ENCODE results near the gene KCNE3. TPM values are rescaled to one million over a fixed set of nuclear protein-coding genes. Genes with fewer than 3 reads are reported as not detected.

KCNE3 gene
- total RNA-seq, 1 donor from 2014 or later = not detected

GRCh38 chr11:74480688-74481417 is 13.5 kb upstream of the KCNE3 start:
- no peak overlapping the region for H3K27ac Mint-ChIP-seq
- H3K27me3 Mint-ChIP-seq = peaks cover 12% of the 10 kb centered on the region
- H3K4me3 Mint-ChIP-seq = no peak overlapping the region
- no peaks in the 10 kb centered on the region for H3K9me3 Mint-ChIP-seq
- intact Hi-C loops (cut with micrococcal nuclease) = no loop called here
- no peaks in the 10 kb centered on the region for H3K4me1 Mint-ChIP-seq
- H3K36me3 Mint-ChIP-seq (ENCODE audit: low read depth) = no peaks in the 10 kb centered on the region
- no peak for DNase-seq

GRCh38 chr11:74479732-74480123 is 12.4 kb upstream of the KCNE3 start:
- Mint-ChIP-seq H3K4me1 (no peaks in the 10 kb centered on the region), H3K27me3 (peaks cover 12% of the 10 kb centered on the region), H3K27ac (no peak overlapping the region), H3K4me3 (no peak overlapping the region), H3K36me3 (ENCODE audit: low read depth) (no peaks in the 10 kb centered on the region), H3K9me3 (no peaks in the 10 kb centered on the region)
- intact Hi-C loops (cut with micrococcal nuclease) = no loop called here
- no peak for DNase-seq

- Mint-ChIP-seq H3K36me3 (ENCODE audit: low read depth) (no peaks in the 10 kb centered on the region), H3K9me3 (no peaks in the 10 kb centered on the region), H3K4me1 (no peaks in the 10 kb centered on the region), H3K27ac (no peak overlapping the region), H3K27me3 (peaks cover 11% of the 10 kb centered on the region), H3K4me3 (no peak overlapping the region)
- no peak for DNase-seq
- intact Hi-C loops (cut with micrococcal nuclease) = no loop called here
Measured at GRCh38 chr11:74478877-74479731, 11.8 kb upstream of the KCNE3 start.

- intact Hi-C loops (cut with micrococcal nuclease) = no loop called here
- Mint-ChIP-seq H3K36me3 (ENCODE audit: low read depth) (no peaks in the 10 kb centered on the region), H3K4me1 (peaks cover 5% of the 10 kb centered on the region), H3K4me3 (no peak overlapping the region), H3K27me3 (peaks cover 6% of the 10 kb centered on the region), H3K27ac (no peak overlapping the region), H3K9me3 (no peaks in the 10 kb centered on the region)
- DNase-seq = no peak
Measured at GRCh38 chr11:74476536-74476935, 9.2 kb upstream of the KCNE3 start.

- H3K36me3 Mint-ChIP-seq (ENCODE audit: low read depth) = no peaks in the 10 kb centered on the region
- peaks cover 5% of the 10 kb centered on the region for H3K4me1 Mint-ChIP-seq
- H3K27me3 Mint-ChIP-seq = peaks cover 2% of the 10 kb centered on the region
- no peak overlapping the region for H3K27ac Mint-ChIP-seq
- no peak for DNase-seq
- no peaks in the 10 kb centered on the region for H3K9me3 Mint-ChIP-seq
- no peak overlapping the region for H3K4me3 Mint-ChIP-seq
- intact Hi-C loops (cut with micrococcal nuclease) = no loop called here
Measured at GRCh38 chr11:74474316-74474715, 7.0 kb upstream of the KCNE3 start.

GRCh38 chr11:74473382-74474173 is 6.2 kb upstream of the KCNE3 start:
- DNase-seq = no peak
- intact Hi-C loops (cut with micrococcal nuclease) = no loop called here
- Mint-ChIP-seq H3K27me3 (peaks cover 3% of the 10 kb centered on the region), H3K4me1 (peaks cover 5% of the 10 kb centered on the region), H3K4me3 (no peak overlapping the region), H3K9me3 (no peaks in the 10 kb centered on the region), H3K36me3 (ENCODE audit: low read depth) (no peaks in the 10 kb centered on the region), H3K27ac (no peak overlapping the region)

- no peak overlapping the region for H3K4me3 Mint-ChIP-seq
- DNase-seq = no peak
Measured at GRCh38 chr11:74471668-74472429, 4.5 kb upstream of the KCNE3 start.

GRCh38 chr11:74471037-74471436 is 3.7 kb upstream of the KCNE3 start:
- Mint-ChIP-seq H3K27me3 (peaks cover 19% of the 10 kb centered on the region), H3K9me3 (no peaks in the 10 kb centered on the region), H3K4me1 (peaks cover 5% of the 10 kb centered on the region), H3K27ac (no peak overlapping the region), H3K36me3 (ENCODE audit: low read depth) (no peaks in the 10 kb centered on the region), H3K4me3 (no peak overlapping the region)
- intact Hi-C loops (cut with micrococcal nuclease) = no loop called here
- DNase-seq = no peak

More at GRCh38 chr11:74471668-74472429, 4.5 kb upstream of the KCNE3 start:
- intact Hi-C loops (cut with micrococcal nuclease) = no loop called here
- peaks cover 13% of the 10 kb centered on the region for H3K27me3 Mint-ChIP-seq
- H3K4me1 Mint-ChIP-seq = peaks cover 5% of the 10 kb centered on the region
- no peak overlapping the region for H3K27ac Mint-ChIP-seq
- H3K36me3 Mint-ChIP-seq (ENCODE audit: low read depth) = no peaks in the 10 kb centered on the region
- H3K9me3 Mint-ChIP-seq = no peaks in the 10 kb centered on the region

GRCh38 chr11:74470526-74470925 is 3.2 kb upstream of the KCNE3 start:
- H3K27ac Mint-ChIP-seq = no peak overlapping the region
- intact Hi-C loops (cut with micrococcal nuclease) = no loop called here
- H3K4me1 Mint-ChIP-seq = peaks cover 5% of the 10 kb centered on the region
- no peaks in the 10 kb centered on the region for H3K9me3 Mint-ChIP-seq
- no peak overlapping the region for H3K4me3 Mint-ChIP-seq
- H3K36me3 Mint-ChIP-seq (ENCODE audit: low read depth) = no peaks in the 10 kb centered on the region
- DNase-seq = no peak
- peaks cover 24% of the 10 kb centered on the region for H3K27me3 Mint-ChIP-seq

GRCh38 chr11:74468936-74469335 is 1.6 kb upstream of the KCNE3 start:
- Mint-ChIP-seq H3K27ac (no peak overlapping the region), H3K4me3 (no peak overlapping the region), H3K36me3 (ENCODE audit: low read depth) (no peaks in the 10 kb centered on the region), H3K4me1 (peaks cover 5% of the 10 kb centered on the region), H3K9me3 (no peaks in the 10 kb centered on the region), H3K27me3 (peaks cover 33% of the 10 kb centered on the region)
- intact Hi-C loops (cut with micrococcal nuclease) = no loop called here
- no peak for DNase-seq

- Mint-ChIP-seq H3K4me3 (no peak overlapping the region), H3K27ac (no peak overlapping the region), H3K4me1 (peaks cover 5% of the 10 kb centered on the region), H3K36me3 (ENCODE audit: low read depth) (no peaks in the 10 kb centered on the region), H3K27me3 (peaks cover 35% of the 10 kb centered on the region), H3K9me3 (no peaks in the 10 kb centered on the region)
- intact Hi-C loops (cut with micrococcal nuclease) = no loop called here
- DNase-seq = no peak
Measured at GRCh38 chr11:74468521-74468920, 1.2 kb upstream of the KCNE3 start.

GRCh38 chr11:74468058-74468457 is 709 bp upstream of the KCNE3 start:
- peaks cover 5% of the 10 kb centered on the region for H3K4me1 Mint-ChIP-seq
- DNase-seq = no peak
- intact Hi-C loops (cut with micrococcal nuclease) = no loop called here
- H3K27me3 Mint-ChIP-seq = peaks cover 35% of the 10 kb centered on the region
- H3K4me3 Mint-ChIP-seq = no peak overlapping the region
- H3K9me3 Mint-ChIP-seq = no peaks in the 10 kb centered on the region
- no peaks in the 10 kb centered on the region for H3K36me3 Mint-ChIP-seq (ENCODE audit: low read depth)
- no peak overlapping the region for H3K27ac Mint-ChIP-seq

GRCh38 chr11:74465291-74465708 is 2.0 kb downstream of the KCNE3 start:
- no peaks in the 10 kb centered on the region for H3K36me3 Mint-ChIP-seq (ENCODE audit: low read depth)
- H3K9me3 Mint-ChIP-seq = no peaks in the 10 kb centered on the region
- no peak overlapping the region for H3K27ac Mint-ChIP-seq
- no peak for DNase-seq
- intact Hi-C loops (cut with micrococcal nuclease) = no loop called here
- H3K4me1 Mint-ChIP-seq = no peaks in the 10 kb centered on the region
- peaks cover 35% of the 10 kb centered on the region for H3K27me3 Mint-ChIP-seq
- no peak overlapping the region for H3K4me3 Mint-ChIP-seq

Measured in activated CD4-positive, alpha-beta T cell treated with anti-CD3 and anti-CD28 coated beads, Interleukin-2, amount 10 ng/mL, durations not matched to agents 24 days and 14 days (primary cell).